KMS-11 (cell line): ENCODE results near the gene DHCR7.

Experiments
- H2AFZ ChIP-seq: fragments of 200-600 bp; sonication (generic); 2 replicates; pipeline ENCODE4 v1.6.1; 2016; ENCODE audit warnings: antibody characterized with exemption, mixed run types, low read depth
- H3K27ac ChIP-seq: fragments of 200-600 bp; sonication (generic); 2 replicates; pipeline ENCODE4 v1.6.1; 2016; ENCODE audit warnings: mild to moderate bottlenecking, mixed run types
- H3K27me3 ChIP-seq: fragments of 200-600 bp; sonication (generic); 2 replicates; pipeline ENCODE4 v1.6.1; 2017; ENCODE audit warnings: mild to moderate bottlenecking, low read depth, mixed run types, moderate library complexity; ENCODE audit not compliant: insufficient read depth
- H3K36me3 ChIP-seq: fragments of 200-600 bp; sonication (generic); 2 replicates; pipeline ENCODE4 v1.6.1; 2017; ENCODE audit warnings: mild to moderate bottlenecking, mixed run types; ENCODE audit not compliant: insufficient read depth
- H3K4me1 ChIP-seq: fragments of 200-600 bp; sonication (generic); 2 replicates; pipeline ENCODE4 v1.6.1; 2016; ENCODE audit warnings: mild to moderate bottlenecking, low read depth, mixed run types; ENCODE audit not compliant: poor library complexity, severe bottlenecking
- H3K4me2 ChIP-seq: fragments of 200-600 bp; sonication (generic); 2 replicates; pipeline ENCODE4 v1.7.0; 2016; ENCODE audit warnings: mild to moderate bottlenecking, mixed run types
- H3K4me3 ChIP-seq: fragments of 200-600 bp; sonication (generic); IDR thresholded peaks from 2 replicates; pipeline ENCODE4 v1.6.1; 2017; ENCODE audit warnings: low read depth, low read length, mixed read lengths; ENCODE audit not compliant: insufficient read depth
- H3K79me2 ChIP-seq: fragments of 200-600 bp; sonication (generic); 2 replicates; pipeline ENCODE4 v1.6.1; 2016; ENCODE audit warnings: low read depth, mixed run types; ENCODE audit not compliant: insufficient read depth
- H3K9ac ChIP-seq: fragments of 200-600 bp; sonication (generic); 2 replicates; pipeline ENCODE4 v1.6.1; 2016; ENCODE audit warnings: mild to moderate bottlenecking, mixed run types
- H4K20me1 ChIP-seq: fragments of 200-600 bp; sonication (generic); 2 replicates; pipeline ENCODE4 v1.6.1; 2016; ENCODE audit warnings: mild to moderate bottlenecking, mixed run types; ENCODE audit not compliant: insufficient read depth
- TF ChIP-seq, protein P1 (sequence below): fragments of 200-600 bp; sonication (generic); conservative IDR thresholded peaks from 2 replicates; pipeline ENCODE4 v1.6.1; 2017; ENCODE audit warnings: low read depth, mild to moderate bottlenecking, antibody characterized with exemption, low read length, moderate library complexity, mixed read lengths

Gene DHCR7

GRCh38 chr11:71461696-71462095, 13.5 kb upstream of the DHCR7 start:
- Histone ChIP-seq H3K79me2 (no peaks in the 10 kb centered on the region), H3K4me1 (no peaks in the 10 kb centered on the region), H3K27me3 (no peaks in the 10 kb centered on the region), H3K4me3 (no peak overlapping the region), H2AFZ (no peak overlapping the region), H4K20me1 (no peaks in the 10 kb centered on the region), H3K27ac (no peak overlapping the region), H3K4me2 (no peak overlapping the region), H3K36me3 (no peaks in the 10 kb centered on the region), H3K9ac (no peak overlapping the region)
- TF ChIP-seq, protein P1, sequence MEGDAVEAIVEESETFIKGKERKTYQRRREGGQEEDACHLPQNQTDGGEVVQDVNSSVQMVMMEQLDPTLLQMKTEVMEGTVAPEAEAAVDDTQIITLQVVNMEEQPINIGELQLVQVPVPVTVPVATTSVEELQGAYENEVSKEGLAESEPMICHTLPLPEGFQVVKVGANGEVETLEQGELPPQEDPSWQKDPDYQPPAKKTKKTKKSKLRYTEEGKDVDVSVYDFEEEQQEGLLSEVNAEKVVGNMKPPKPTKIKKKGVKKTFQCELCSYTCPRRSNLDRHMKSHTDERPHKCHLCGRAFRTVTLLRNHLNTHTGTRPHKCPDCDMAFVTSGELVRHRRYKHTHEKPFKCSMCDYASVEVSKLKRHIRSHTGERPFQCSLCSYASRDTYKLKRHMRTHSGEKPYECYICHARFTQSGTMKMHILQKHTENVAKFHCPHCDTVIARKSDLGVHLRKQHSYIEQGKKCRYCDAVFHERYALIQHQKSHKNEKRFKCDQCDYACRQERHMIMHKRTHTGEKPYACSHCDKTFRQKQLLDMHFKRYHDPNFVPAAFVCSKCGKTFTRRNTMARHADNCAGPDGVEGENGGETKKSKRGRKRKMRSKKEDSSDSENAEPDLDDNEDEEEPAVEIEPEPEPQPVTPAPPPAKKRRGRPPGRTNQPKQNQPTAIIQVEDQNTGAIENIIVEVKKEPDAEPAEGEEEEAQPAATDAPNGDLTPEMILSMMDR: no peak

DNA sequence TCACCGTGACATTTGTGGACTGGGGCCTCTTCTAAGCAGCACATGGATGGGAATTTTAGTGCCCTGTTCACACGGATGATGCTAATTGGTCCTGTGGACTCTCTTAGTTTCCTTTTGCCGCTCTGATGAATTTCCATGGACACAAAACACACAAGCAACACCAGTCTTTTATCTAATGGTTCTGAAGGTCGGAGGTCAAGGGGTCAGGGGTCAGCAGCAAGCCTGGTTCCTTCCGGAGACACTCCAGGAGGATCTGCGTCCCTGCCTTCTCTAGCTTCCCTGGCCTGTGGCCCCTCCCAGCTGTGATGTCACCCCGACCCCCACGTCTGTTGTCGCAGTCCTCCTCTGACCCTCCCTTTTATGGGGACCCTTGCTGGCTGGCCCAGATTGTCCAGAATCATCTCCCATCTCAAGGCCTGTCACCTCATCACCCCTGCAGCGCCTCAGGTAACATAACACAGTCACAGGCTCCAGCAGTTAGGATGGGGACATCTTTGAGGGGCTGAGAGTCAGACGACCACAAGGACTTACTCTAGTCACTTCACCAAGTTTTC, 11.7 kb upstream of the DHCR7 start:
- no peak overlapping the region for H3K9ac ChIP-seq
- no peak overlapping the region for H3K27ac ChIP-seq
- H3K27me3 ChIP-seq: no peaks in the 10 kb centered on the region
- H3K4me3 ChIP-seq: no peak overlapping the region
- no peaks in the 10 kb centered on the region for H3K79me2 ChIP-seq
- no peak overlapping the region for H3K4me2 ChIP-seq
- no peaks in the 10 kb centered on the region for H4K20me1 ChIP-seq
- no peak overlapping the region for H2AFZ ChIP-seq
- no peaks in the 10 kb centered on the region for H3K4me1 ChIP-seq
- TF ChIP-seq, protein P1: no peak
- no peaks in the 10 kb centered on the region; the same call in 1 of the 2 replicates for H3K36me3 ChIP-seq

- H3K4me3 ChIP-seq: no peak overlapping the region
- TF ChIP-seq, protein P1: no peak
- no peak overlapping the region for H2AFZ ChIP-seq
- no peak overlapping the region for H3K27ac ChIP-seq
- no peak overlapping the region for H3K4me2 ChIP-seq
- no peaks in the 10 kb centered on the region for H4K20me1 ChIP-seq
- no peaks in the 10 kb centered on the region for H3K27me3 ChIP-seq
- peaks cover 6% of the 10 kb centered on the region; the same call in 1 of the 2 replicates for H3K79me2 ChIP-seq
- H3K4me1 ChIP-seq: no peaks in the 10 kb centered on the region
- H3K9ac ChIP-seq: no peak overlapping the region
- no peaks in the 10 kb centered on the region; the same call in 1 of the 2 replicates for H3K36me3 ChIP-seq
Observed at GRCh38 chr11:71459076-71459766, 11.0 kb upstream of the DHCR7 start.

- Histone ChIP-seq H3K27me3 (no peaks in the 10 kb centered on the region), H3K27ac (no peak overlapping the region), H3K4me1 (no peaks in the 10 kb centered on the region), H3K4me2 (no peak overlapping the region), H3K4me3 (no peak overlapping the region), H3K79me2 (peaks cover 14% of the 10 kb centered on the region; the same call in 1 of the 2 replicates), H3K9ac (no peak overlapping the region), H3K36me3 (no peaks in the 10 kb centered on the region; the same call in 1 of the 2 replicates), H2AFZ (no peak overlapping the region), H4K20me1 (no peaks in the 10 kb centered on the region)
- TF ChIP-seq, protein P1: no peak
Observed at GRCh38 chr11:71458146-71459070, 10.2 kb upstream of the DHCR7 start.
